Progenitor cell of endocrine pancreas (in vitro differentiated cells): ENCODE results near the gene KCNK7. TPM values are rescaled to one million over a fixed set of nuclear protein-coding genes. Genes with fewer than 3 reads are reported as not detected.

Experiments used
- DNase-seq: peaks from one replicate; pipeline ENCODE4 v3.0.0; 2021; ENCODE audit warnings: low spot score; ENCODE audit not compliant: unreplicated experiment
- H3K27ac Mint-ChIP-seq: 2 replicates; pipeline ENCODE4 v1.8.0; 2021; ENCODE audit warnings: mild to moderate bottlenecking, moderate library complexity, mixed read lengths
- H3K27me3 Mint-ChIP-seq: 2 replicates; pipeline ENCODE4 v1.8.0; 2021; ENCODE audit warnings: mixed read lengths
- H3K36me3 Mint-ChIP-seq: 2 replicates; pipeline ENCODE4 v1.8.0; 2022; ENCODE audit warnings: mixed read lengths; ENCODE audit not compliant: insufficient read depth
- H3K4me1 Mint-ChIP-seq: 2 replicates; pipeline ENCODE4 v1.8.0; 2021; ENCODE audit warnings: low read depth, mixed read lengths
- H3K4me3 Mint-ChIP-seq: 2 replicates; pipeline ENCODE4 v1.8.0; 2021; ENCODE audit warnings: low read depth, mild to moderate bottlenecking, moderate library complexity, mixed read lengths
- H3K9me3 Mint-ChIP-seq: 2 replicates; pipeline ENCODE4 v1.8.0; 2021; ENCODE audit warnings: low read depth, mixed read lengths
- CTCF ChIP-seq: fragments of 200-600 bp; sonication (generic); IDR thresholded peaks from one replicate; pipeline ENCODE4 v1.5.0; 2021; ENCODE audit warnings: antibody characterized with exemption, mild to moderate bottlenecking; ENCODE audit not compliant: unreplicated experiment
- total RNA-seq: library from RNA; stranded (reverse); gene quantifications from 2 replicates; pipeline ENCODE4 v1.2.1, GENCODE V29; 2021

KCNK7 gene
- total RNA-seq, 1 donor from 2014 or later, result 1.7 TPM

- Mint-ChIP-seq H3K27ac (no peak overlapping the region), H3K4me3 (no peak overlapping the region), H3K36me3 (peaks cover 4% of the 10 kb centered on the region), H3K4me1 (no peaks in the 10 kb centered on the region), H3K9me3 (no peaks in the 10 kb centered on the region), H3K27me3 (peaks cover 50% of the 10 kb centered on the region)
- TF ChIP-seq CTCF, result no peak
- no peak for DNase-seq
Measured at GRCh38 chr11:65592858-65593517, 2.6 kb downstream of the KCNK7 start.

DNA sequence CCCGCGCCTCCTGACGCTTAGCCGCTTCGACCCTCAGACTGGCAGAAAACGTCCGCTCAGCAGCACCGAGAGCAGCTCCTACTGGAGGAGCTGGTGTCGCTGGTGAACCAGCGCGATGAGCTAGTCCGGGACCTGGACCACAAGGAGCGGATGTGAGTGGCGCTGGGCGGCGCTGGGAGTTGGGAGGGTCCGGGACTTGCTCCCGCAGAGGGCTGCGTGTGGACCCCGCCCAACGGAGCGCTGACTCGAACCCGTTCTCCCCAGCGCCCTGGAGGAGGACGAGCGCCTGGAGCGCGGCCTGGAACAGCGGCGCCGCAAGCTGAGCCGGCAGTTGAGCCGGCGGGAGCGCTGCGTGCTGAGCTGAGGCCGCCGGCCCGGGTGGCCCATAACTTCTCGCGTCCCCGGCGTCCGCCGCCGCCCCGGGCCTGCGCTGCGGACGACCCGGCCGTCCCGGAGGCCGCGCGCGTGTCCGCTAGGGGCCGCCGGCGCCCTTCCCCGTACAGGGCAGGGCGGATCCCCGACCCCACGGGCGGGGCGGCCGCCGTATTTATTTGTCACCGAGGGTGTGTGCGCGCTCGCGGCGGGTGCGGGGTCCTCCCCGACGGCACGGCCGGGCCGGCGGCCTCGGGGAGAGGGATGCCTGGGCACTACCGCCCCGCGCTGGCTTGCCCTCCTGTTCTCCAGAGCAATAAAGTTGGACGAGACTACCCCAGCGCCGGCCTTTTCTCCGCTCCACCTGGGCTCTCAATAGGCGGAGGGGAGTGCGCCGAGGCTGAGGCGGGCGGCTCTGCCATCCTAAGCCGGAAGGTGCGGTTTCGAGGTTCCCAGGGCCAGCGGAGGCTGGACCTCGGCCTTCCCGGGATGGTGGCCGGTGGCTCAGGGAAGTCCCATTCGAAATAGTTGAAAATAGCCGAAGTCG, 3.4 kb downstream of the KCNK7 start:
- DNase-seq, result no peak
- peak; percentile 40 for TF ChIP-seq CTCF
- H3K4me1 Mint-ChIP-seq, result no peaks in the 10 kb centered on the region
- peaks cover 2% of the 10 kb centered on the region for H3K36me3 Mint-ChIP-seq
- H3K27ac Mint-ChIP-seq, result no peak overlapping the region
- peaks cover 53% of the 10 kb centered on the region for H3K27me3 Mint-ChIP-seq
- H3K4me3 Mint-ChIP-seq, result peak overlapping the region; percentile 19
- no peaks in the 10 kb centered on the region for H3K9me3 Mint-ChIP-seq

DNA sequence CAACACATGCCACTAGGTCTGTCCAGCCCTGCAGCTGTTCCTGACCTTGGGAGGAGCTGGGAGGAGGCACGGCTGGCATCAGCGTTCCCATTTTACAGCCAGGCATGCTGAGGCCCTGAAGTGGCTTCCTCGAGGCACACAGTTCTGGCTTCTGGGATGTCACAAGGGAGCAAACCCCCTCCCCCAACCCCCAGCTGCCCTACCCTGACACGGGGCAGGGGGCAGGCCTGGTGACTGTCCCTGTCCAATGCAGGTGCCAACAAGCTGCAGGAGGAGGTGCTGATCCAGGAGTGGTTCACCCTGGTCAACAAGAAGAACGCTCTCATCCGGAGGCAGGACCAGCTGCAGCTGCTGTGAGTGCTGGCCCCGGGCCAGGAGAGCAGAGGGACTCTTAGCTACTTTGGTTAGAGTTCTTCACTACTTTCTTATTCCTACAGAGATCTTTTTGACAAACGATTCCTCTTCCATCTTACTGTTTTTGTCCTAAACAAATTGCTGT, 5.3 kb downstream of the KCNK7 start:
- no peaks in the 10 kb centered on the region for H3K9me3 Mint-ChIP-seq
- no peaks in the 10 kb centered on the region for H3K4me1 Mint-ChIP-seq
- TF ChIP-seq CTCF, result no peak
- no peak overlapping the region for H3K27ac Mint-ChIP-seq
- H3K36me3 Mint-ChIP-seq, result peaks cover 2% of the 10 kb centered on the region
- DNase-seq, result no peak
- no peak overlapping the region for H3K4me3 Mint-ChIP-seq
- peaks cover 64% of the 10 kb centered on the region for H3K27me3 Mint-ChIP-seq

DNA sequence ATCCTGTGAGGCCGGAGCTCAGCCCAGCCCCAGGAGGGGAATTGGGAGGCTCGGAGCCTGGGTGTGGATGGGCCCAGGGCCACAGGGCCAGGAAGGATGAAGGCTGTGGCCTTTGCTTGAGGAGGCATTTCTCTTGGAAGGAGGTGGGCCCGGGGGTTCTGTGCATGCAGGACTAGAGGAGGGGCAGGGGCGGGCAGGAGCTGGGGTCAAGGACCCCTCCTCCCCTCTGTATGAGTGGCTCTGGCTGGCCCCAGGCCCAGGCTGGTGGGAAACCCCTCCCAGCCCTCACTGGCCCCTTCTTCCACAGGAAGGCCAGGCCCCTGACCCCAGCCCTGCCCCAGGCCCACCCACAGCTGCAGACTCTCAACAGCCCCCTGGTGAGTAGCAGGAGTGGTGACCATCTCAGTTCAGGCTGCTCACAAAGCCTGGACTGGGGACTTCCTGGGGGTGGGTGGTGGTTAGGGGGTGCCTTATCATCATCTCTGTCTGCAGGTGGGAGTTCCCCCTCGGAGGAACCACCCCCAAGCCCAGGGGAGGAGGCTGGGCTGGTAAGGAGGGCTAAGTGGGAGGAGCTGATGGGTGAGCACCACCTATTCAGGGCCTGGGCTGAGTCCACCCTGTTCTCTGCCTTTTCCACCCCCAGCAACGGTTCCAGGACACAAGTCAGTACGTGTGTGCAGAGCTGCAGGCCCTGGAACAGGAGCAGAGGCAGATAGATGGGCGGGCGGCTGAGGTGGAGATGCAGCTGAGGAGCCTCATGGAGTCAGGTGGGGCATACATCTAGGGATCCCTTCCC, 6.0 kb downstream of the KCNK7 start:
- no peak for DNase-seq
- H3K9me3 Mint-ChIP-seq, result no peaks in the 10 kb centered on the region
- no peak overlapping the region for H3K4me3 Mint-ChIP-seq
- TF ChIP-seq CTCF, result no peak
- H3K27me3 Mint-ChIP-seq, result peaks cover 61% of the 10 kb centered on the region
- H3K36me3 Mint-ChIP-seq, result peaks cover 2% of the 10 kb centered on the region
- no peak overlapping the region for H3K27ac Mint-ChIP-seq
- H3K4me1 Mint-ChIP-seq, result no peaks in the 10 kb centered on the region
